Measurements from ENCODE around the gene TSSK6.

DNA sequence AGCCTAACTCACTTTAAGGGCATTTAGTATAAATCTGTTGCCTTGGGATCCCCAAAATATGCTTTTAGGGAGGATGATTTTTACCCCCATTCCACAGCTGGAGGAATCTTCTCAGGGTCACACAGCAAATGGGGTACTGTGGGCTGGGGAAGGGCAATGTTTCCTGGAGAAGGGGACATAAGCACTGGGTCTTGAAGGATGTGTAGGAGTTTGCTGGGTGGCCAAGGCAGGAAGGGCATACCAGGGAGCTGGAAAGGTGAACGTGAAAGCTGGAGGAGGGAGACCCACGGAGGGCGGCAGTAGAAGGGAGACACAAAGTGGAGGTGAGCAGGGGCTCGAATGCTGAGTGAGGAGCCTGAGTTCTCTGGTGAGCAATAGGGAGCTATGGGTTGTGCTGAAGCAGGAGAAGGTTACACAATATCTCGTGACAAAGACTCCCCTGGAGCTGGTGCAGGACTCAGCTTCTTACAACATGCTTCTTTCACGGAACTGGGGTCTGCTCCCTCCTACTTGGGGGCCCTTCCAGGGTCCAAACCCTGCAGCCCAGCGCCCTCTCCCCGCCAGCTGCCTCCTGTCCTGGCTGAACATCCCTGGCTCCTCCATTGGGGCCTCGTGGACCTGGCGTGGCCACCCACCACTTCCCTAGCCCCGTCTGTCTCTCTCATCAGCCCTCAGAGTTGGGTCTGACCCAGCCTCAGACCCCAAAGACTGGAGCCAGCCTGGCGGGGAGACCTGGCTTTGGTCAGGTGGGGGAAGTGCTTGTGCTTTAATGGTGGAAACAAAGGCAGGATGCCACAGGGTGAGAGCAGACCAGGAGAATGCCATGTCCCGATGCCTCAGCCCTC, 33.8 kb upstream of the TSSK6 start:
- no peak for TF ChIP-seq NFIC (IDR thresholded peaks at IDR 0.05)
- TF ChIP-seq, protein P1, sequence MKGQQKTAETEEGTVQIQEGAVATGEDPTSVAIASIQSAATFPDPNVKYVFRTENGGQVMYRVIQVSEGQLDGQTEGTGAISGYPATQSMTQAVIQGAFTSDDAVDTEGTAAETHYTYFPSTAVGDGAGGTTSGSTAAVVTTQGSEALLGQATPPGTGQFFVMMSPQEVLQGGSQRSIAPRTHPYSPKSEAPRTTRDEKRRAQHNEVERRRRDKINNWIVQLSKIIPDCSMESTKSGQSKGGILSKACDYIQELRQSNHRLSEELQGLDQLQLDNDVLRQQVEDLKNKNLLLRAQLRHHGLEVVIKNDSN (IDR thresholded peaks at IDR 0.05), result no peak
- no peak for TF ChIP-seq RAD21 (IDR thresholded peaks at IDR 0.05; ENCODE audit: low read depth)
- no peak for TF ChIP-seq EGR1 (IDR thresholded peaks at IDR 0.05)
- TF ChIP-seq TAF1 (IDR thresholded peaks at IDR 0.05; ENCODE audit: low read depth), result no peak

Data from Ishikawa (cell line).